Stimulated activated naive CD8-positive, alpha-beta T cell treated with anti-CD3 and anti-CD28 coated beads, Interleukin-15, Interleukin-2, amounts not matched to agents 100 U/mL and 50 U/mL, for 24 hours (primary cell): ENCODE data around the gene ATP9B.
"Not testable (repeated sequence)": the region's sequence is repeated elsewhere in the genome, so short reads cannot be mapped to it uniquely, and the experiment has no call there.

ENCODE experiments used
- ATAC-seq: fragments of 150-1000 bp; cut with Tn5 transposase; one replicate; pipeline ENCODE4 v1.10.0; 2021
- DNase-seq: peaks from one replicate; pipeline ENCODE4 v3.0.0; 2021

ATP9B gene

DNA sequence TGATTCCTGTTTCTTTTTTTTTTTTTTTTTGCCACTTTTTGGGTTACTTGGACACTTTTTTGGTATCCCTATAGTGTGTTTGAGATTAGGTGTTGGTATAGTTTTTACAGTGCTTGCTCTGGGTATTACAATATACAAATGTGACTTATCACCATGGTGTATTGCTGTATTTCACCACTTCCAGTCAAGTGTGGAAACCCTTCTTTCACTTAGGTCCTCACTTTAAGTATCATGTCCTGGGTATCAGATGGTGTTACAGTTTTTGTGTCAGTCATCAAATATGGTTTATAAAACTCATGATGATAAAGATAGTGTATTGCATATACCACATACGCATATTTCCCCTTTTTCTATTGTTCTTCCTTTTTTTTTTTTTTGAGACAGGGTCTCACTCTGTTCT lies 1.8 kb downstream of the ATP9B start:
- no peak for ATAC-seq
- no peak for DNase-seq

DNA sequence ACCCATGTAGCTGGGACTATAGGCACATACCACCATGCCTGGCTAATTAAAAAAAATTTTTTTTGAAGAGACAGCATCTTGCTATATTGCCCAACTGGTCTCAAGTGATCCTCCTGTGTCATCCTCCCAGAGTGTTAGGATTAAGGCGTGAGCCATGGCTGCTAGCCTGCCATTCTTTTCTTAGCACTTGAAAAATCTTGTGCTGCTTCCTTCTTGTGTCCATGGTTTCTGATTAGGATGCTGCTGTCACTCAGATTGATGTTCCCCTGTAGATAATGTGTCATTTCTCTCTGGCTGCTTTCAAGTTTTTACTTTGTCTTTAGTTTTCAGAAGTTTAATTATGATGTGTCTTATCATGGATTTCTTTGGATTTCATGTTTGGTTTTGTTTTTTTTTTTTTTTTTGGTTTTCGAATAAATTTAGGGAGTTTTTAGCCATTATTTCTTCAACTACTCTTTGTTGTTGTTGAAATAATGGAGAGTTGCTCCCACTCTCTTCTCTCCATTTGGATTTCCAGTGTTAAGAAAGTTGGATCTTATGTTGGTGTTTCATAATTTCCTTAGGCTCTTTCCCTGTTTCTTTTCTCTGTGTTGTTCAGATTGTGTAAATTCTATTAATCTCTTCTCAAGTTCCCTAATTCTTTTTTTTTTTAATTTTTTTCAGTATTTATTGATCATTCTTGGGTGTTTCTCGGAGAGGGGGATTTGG lies 2.5 kb downstream of the ATP9B start:
- ATAC-seq (no peak), DNase-seq (no peak)

DNA sequence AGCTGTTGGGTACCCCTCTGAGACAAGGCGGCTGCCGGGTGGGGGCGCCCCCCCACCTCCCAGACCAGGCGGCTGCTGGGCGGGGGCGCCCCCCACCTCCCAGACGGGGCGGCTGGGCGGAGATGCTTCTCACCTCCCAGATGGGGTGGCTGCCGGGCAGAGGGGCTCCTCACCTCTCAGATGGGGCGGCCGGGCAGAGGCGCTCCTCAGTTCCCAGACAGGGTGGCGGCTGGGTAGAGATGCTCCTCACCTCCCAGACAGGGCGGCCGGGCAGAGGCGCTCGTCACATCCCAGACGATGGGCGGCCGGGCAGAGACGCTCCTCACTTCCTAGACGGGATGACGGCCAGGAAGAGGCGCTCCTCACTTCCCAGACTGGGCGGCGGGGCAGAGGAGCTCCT lies 3.5 kb downstream of the ATP9B start:
- ATAC-seq, DNase-seq: not testable (repeated sequence)

DNA sequence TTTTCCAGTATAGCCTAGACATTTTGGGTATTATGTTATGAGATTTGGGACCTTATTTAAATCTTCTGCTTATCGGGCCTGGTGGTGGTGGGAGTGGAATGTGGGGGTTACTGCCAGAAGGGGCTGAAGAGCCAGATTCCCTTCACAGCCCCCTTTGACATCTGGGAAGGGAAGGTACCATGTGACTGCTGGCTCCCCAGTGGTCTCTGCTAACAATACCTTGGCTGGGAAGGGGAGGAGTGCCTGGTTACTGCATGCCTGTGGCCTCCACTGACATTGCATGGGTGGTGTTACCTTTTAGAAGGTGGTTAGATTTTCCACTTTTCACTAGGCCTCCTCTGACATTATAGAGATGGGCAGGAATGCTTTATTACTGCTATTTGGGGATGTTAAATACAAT lies 8.0 kb downstream of the ATP9B start:
- ATAC-seq = no peak
- DNase-seq = no peak

DNA sequence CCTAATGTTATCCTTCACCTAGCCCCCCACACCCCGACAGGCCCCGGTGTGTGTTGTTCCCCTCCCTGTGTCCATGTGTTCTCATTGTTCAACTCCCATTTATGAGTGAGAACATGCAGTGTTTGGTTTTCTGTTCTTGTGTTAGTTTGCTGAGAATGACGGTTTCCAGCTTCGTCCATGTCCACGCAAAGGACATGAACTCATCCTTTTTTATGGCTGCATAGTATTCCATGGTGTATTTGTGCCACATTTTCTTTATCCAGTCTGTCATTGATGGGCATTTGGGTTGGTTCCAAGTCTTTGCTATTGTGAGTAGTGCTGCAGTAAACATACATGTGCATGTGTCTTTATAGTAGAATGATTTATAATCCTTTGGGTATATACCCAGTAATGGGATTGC lies 9.6 kb downstream of the ATP9B start:
- ATAC-seq, DNase-seq: not testable (repeated sequence)

DNA sequence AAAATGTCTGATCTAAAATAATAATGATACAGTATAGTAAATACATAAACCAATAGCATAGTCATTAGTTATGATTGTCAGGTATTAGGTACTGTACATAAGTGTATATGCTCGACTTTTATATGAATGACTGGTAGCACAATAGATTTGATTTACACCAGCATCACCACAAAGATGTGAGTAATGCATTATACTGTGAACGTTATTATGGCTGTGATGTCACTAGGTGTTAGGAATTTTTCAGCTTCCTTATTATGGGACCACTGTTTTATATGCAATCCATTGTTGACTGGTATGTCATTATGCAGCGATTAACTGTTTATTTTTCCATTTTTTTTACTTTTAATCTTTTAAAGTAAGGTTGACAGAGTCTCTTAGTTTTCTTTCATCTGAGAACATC lies 23.7 kb downstream of the ATP9B start:
- DNase-seq = no peak
- ATAC-seq = no peak

DNA sequence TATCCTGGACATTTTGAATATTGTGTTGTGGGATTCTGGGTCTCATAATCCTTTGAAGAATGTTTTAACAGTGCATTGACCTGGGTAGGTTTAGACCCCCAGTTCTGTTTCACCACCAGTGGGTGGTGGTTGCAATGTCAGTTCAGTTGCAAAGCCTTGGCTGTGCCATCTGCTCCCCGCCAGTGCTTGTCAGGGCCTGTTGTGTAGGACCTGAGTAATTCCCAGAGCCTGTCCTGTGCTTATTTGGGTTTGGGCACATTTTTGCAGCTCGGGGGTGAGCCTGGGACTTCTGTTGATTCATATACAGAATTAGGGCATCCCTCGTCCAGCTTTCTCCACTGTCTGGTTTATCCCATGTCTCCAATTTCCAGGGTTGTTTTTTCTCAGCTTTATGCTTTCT lies 24.8 kb downstream of the ATP9B start:
- no peak for ATAC-seq

DNA sequence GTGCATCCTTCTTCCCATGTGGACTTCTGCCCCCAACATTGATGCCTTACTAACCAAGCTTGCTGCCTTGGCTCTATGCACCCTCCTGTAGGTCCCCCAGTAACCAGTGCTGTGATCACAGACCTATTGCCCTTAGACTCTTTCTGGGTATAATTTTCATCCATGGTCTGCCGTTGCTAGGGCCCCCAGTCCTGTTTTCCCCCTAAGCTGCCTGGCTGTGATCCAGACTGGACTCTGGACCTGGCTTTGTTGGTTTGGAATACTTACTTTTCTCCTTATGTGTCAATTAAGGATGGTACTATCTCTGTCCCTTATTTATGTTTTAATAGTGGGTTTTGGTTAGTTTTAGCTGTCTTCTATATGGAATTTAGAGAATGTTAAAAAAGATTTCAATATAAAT lies 26.0 kb downstream of the ATP9B start:
- ATAC-seq (no peak), DNase-seq (no peak)

More for the DNA sequence above, 24.8 kb downstream of the ATP9B start:
- DNase-seq = no peak

DNA sequence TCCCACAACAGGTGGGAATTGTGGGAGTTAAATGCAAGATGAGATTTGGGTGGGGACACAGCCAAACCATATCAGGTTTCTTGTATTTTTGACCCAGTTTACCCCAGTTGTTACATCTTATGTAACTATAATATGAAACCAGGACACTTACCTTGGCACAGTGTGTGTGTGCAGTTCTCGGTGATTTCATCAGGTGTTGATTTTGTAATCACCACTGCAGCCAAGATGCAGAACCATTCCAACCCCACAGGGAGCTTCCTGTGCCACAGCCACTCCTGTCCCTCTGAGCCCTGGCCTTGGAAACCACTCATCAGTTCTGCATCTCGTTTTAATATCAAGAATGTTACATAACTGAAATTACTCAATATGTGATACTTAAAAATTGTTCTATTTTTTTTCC lies 31.8 kb downstream of the ATP9B start:
- no peak for ATAC-seq

DNA sequence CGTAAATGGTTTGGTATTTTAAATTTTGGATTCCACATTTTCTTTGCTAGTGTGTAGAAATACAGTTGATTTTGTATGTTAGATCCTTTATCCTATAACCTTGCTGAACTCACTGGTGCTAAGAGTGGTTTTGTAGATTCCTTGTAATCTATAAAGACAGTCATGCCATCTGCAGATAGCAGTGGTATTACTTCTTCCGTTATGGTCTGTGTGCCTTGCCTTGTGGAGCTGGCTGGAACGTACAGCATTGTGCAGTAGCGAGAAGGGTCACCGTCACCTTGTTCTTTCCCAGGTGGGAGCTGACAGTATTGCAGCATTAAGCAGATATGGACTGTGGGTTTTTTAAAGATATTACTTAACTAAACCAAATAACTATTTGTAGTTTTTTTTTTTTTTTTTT lies 33.7 kb downstream of the ATP9B start:
- ATAC-seq (no peak), DNase-seq (no peak)

More for the DNA sequence above, 31.8 kb downstream of the ATP9B start:
- no peak for DNase-seq

DNA sequence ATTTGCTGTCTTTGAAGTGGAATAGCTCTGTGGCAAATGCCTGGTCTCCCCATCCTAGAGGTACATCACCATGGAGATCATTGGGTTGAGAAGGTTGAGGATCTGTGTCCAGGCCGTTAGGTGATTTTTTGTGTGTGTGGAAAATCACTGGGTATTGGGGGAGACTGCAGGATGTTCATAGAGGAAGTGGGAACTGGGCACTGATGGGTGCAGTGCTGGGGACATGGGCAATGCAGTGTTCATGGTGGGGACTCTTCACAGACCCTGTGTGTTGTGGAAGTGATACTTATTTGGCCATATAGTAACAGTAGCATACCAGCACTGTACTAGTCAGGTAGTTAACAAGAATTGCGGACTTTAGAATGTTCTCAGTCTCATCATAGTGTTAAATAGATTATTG lies 34.9 kb downstream of the ATP9B start:
- DNase-seq = no peak
- ATAC-seq = no peak

DNA sequence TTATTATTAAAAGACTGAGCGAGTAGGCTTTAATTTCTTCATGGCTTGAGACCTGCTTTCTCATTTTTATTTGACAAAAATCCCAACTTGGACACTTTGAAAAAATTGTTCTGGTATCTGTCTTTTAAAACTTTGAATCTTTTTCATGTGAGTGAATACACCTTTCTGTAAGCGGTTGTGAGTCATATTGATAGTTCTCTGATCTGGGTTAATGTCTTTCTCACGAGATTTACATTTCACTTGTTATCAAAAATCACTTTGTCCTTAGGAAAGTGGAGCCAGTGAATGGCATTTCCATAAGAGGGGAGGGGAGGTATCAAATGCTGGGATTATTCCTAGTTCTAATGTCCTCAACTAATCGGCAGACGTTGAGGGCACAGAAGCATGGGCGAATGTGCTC lies 36.3 kb downstream of the ATP9B start:
- no peak for DNase-seq
- ATAC-seq = no peak

DNA sequence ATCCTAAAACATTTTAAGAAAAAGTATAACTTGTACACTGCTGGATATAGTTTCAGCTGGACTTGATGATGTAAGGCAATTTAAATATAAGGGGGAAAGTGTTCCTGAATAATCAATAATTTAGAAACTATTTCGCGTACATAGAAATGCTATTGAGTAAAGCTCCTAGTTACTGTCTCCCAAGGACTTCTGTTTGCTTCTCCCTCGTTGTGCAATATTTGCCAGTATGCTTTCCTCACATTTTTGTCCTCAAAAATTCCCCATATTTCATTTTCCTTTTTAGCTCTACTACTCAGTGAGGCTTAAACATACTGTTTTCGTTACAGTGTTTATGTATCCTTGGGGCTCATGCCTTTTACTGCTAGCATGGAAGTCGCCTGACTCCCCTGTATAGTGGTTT lies 36.9 kb downstream of the ATP9B start:
- DNase-seq = no peak
- no peak for ATAC-seq

DNA sequence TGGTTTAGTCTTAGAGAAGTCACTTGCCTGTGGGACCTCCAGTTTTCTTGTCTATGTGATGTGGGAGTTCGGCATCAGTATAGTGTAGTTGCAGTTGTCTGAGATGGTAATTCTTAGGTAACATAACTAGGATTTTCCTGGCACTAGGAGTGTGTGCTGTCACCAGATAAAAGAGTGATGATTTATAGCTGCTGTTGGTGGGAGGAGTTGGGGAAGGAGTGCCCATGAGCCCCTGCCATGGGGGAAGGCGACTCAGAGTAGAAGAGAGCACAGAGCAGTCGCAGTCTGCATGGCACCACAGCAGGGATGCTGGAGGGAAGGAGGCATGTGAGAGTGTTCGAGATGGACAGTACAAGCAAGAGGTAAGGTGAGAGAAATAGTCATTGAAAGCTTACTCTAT lies 38.7 kb downstream of the ATP9B start:
- peak; percentile 32 for ATAC-seq
- DNase-seq = no peak

DNA sequence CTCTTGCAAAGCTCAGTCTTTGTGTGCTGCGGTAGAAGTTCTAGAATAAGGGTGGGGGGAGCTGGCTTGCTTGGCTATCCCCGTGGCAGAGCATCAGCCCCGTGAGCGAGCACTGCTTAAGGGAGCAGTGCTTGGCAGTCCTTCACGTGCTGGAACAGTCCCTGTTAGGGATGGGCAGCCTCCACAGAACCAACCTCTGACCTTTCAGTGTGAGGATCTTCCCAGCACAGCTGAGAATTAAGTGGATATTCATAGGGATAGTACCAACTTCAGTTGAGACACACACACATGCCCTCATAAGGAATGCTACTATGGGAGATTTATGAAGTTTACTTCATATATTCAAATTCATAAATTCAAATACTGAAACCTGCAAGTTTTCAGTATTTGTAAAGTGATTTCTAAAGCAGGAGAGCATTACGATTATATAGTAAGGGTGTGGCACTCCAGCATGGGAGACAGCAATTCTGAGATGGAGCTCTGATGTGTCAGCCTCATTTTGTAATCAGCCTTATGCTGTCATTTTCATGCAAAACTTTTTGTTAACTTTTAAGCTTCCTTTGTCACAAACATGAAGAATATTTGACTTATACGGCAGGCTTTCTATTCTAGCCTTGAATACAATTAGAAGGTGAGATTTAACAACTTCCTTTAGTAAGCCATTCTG lies 39.5 kb downstream of the ATP9B start:
- DNase-seq = no peak
- ATAC-seq = no peak

DNA sequence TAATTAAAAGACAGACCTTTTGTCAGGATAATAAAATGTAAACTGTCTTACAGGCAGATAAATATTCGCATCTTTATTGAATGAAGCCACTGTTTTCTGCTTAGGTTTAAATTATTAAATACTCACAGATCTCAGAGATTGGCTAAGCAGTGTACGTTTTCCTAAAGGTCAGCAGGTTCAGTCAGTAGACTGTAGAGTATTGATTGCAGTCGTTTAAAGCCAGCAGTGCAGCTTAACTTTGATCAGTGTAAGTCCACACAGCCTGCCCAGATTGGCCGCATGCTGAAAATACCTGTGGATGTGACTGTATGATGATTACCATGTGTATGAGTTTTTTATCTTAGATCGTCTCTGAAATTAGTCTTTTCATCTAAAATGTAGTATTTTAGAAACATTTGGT lies 42.3 kb downstream of the ATP9B start:
- no peak for ATAC-seq
- DNase-seq = no peak

DNA sequence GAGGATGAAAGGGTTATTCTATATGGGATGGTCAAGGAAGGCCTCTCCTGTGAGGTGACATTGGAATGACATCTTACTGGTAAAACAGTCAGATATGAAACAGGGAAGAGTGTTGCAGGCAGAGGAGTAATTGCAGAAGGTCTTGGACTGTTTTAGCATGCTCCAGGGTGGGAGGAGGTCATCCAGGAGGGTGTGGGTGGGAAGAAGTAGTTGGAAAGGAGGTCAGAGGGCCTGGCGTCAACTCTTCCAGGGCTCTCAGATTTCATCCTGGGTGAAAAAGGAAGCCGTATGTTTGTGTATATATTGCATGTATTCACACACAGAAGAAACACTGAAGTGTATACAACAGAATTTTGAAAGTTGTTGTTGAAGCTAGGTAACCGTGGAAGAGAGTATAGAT lies 48.2 kb downstream of the ATP9B start:
- DNase-seq = no peak
- no peak for ATAC-seq

DNA sequence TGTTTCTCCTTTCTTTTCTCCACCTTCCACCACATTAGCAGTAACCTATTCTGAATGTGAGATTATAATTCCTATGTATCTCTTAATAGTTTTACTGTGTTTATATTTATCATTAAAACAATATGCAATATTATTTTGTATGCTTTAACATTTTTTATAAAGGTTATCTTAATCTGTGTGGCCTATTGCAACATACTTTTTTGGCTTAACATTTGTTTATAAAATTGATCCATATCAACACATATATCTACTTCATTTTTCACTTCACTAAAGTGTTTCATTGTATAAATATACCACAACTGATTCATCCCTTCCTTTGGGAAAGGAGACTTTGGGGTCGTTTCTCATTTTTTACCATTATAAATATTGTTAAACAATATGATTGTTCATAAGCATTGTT lies 48.6 kb downstream of the ATP9B start:
- ATAC-seq (no peak), DNase-seq (no peak)

DNA sequence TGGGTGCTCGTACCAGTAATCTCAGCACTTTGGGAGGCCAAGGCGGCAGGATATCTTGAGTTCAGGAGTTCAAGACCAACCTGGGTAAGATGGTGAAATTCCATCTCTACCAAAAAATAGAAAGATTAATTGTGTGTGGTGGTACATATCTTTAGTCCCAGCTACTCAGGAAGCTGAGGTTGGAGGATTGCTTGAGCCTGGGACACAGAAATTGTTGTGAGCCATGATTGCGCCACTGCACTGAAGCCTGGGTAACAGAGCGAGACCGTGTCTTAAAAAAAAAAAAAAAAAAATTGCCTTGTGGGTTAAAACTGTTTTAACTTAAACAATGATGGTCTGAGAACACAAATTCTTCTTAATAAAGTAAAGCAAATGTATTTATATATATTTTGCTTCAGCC lies 49.6 kb downstream of the ATP9B start:
- no peak for DNase-seq
- no peak for ATAC-seq

DNA sequence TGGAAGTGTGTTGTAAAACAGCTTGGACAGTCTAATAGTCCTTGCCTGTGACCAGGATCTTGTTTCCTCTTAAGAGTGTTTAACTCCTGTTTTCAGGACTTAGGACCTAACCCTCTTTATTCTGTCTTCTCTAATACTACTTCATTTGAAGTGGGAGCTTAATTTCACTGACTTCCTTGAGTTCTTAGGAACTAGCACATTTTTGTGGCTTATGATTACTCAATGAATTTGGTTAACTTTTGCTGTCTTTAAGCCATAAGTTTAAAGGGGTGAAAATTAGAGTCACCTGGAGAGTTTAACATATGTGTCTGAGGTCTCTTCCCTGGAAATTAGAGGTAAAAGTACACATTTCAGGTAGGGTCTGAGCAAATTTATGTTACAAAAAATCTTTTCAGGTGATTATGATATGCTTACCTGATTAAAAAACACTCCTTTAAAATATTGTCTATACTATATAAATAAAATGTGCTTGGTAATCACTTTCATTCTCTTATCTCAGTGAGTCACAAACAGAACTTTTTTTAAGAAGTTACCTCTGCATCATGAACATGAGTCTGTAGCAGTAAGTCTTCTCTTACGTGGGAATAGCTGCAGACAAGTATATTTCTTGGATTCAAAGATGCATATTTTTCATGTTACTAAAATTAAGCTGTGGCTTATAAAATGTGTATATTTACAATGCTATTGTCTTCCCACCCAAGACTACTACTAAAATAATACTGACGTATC lies 52.7 kb downstream of the ATP9B start:
- DNase-seq = no peak
- no peak for ATAC-seq

DNA sequence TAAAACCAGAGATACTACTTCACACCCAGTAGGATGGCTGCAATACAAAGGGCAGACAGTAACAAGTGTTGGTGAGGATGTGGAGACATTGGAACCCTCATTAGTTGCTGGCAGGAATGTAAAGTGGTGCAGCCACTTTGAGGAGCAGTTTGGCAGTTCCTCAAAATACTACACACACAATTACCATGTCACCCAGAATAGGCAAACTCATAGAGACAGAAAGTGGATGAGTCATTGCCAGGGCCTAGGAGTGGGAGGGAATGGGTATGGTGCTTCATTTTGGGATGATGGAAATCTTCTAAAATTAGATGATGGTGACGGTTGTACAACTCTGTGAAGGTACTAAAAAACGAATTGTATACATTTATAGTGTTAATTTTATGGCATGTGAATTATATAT lies 54.8 kb downstream of the ATP9B start:
- DNase-seq (no peak), ATAC-seq (no peak)

DNA sequence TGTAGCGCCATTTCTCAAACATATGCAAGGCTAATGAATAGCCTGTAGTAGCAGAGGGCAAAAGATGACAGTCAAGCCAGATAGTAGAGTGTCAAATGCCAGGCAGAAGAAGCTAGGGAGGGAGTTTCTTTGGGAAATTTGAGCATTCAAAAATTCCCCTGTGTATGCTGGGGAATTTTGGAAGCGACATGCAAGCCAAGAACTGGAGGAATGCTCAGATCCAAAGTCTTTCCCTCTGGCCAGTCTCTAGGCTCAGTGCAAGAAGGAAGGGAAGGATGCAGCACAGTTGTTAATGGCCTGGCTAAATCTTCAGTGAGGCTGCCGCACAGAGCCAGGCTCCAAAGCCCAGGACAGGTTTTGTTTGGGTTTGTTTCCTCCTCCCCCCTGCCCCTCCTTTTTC lies 59.9 kb downstream of the ATP9B start:
- DNase-seq (no peak), ATAC-seq (no peak)

DNA sequence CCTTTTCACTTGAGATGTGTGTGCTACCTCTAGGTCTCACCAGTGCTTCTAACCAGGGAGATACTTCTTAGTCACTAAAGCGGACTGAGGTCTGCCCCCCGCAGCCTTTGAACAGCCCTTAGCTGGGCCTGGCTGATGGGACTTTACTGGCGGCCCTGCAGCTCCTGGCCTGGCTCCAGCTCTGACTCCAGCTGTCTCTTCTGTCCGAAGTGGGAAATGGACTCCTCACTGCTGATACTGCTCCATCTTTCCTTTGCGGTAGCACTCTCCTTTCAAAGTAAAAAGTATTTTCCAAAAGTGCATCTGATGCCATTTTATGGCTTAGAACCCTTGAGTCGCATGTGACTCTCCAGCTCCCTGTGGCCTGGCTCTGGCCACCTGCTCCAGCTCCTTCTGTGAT lies 64.5 kb downstream of the ATP9B start:
- ATAC-seq = no peak

DNA sequence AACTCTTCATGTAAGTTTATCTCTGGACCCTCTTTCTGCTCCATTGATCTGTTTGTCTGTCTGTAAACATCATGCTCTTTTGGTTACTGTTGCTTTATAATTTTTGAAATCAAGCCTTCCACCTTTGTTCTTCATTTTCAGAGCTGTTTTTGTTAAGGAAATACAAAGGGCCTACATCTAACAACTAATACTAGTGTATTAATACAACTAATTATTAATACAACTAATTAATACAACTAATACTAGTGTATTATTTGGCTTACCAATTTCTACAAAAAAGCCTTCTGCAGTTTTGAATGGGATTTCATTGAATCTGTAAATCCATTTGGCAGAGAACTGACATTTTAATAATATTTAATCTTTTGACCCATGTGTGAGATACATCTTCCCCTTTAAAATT lies 66.7 kb downstream of the ATP9B start:
- no peak for DNase-seq
- no peak for ATAC-seq

More for the DNA sequence above, 64.5 kb downstream of the ATP9B start:
- no peak for DNase-seq
